ENCODE results near the gene CLIC4.

DNA sequence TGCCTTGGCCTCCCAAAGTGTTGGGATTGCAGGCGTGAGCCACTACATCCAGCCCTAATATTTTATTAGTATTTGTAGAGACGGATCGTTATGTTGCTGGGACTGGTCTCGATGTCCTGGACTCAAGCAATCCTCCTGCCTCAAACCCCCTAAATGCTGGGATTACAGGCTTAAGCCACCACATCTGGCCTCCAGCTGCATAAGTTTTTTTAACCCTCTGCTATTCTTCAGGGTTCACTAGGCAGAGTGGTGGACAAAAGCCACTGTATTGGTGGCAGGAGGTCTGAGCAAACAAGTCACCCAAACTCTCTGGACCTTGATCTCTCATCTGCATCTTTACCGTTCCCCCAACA is 10.1 kb upstream of the CLIC4 start:
- TF ChIP-seq CTCF (IDR thresholded peaks at IDR 0.05; ENCODE audit: low read depth, low read length), result no peak
- no peak for TF ChIP-seq EZH2phosphoT487 (IDR thresholded peaks at IDR 0.05; ENCODE audit: low read depth)

All from OCI-LY3 (cell line).